H1 (cell line): ENCODE results near the gene OPN5. TPM values are rescaled to one million over a fixed set of nuclear protein-coding genes. Genes with fewer than 3 reads are reported as not detected.

Experiments used
- ASH2L ChIP-seq: fragments of 200-600, 300-600 bp; sonication (generic); IDR thresholded peaks from one replicate; pipeline ENCODE4 v1.7.1; 2017; ENCODE audit warnings: low read length
- HDAC6 ChIP-seq: IDR thresholded peaks from one replicate; pipeline ENCODE4 v1.7.1; 2012; ENCODE audit warnings: low read depth, mild to moderate bottlenecking, inconsistent platforms, low read length, moderate library complexity
- KDM5A ChIP-seq: fragments of 200-600 bp; IDR thresholded peaks from 2 replicates; pipeline ENCODE4 v1.7.1; 2012; ENCODE audit warnings: mild to moderate bottlenecking, low read length, inconsistent platforms, mixed read lengths
- POLR2AphosphoS5 ChIP-seq: IDR thresholded peaks from 2 replicates; pipeline ENCODE4 v1.6.1; 2011; ENCODE audit warnings: low read depth, low read length
- SIX5 ChIP-seq: IDR thresholded peaks from 2 replicates; pipeline ENCODE4 v1.6.1; 2011; ENCODE audit warnings: mild to moderate bottlenecking, low read depth, low read length
- polyA plus RNA-seq, 7 experiments: library from polyadenylated mRNA; depleted of rRNA in 3 of 7; stranded (reverse) in 5 of 7; unstranded in 2 of 7; fragments of >200 nt in 5 of 7; fragments of 200-250 nt in 2 of 7; gene quantifications; 1 replicate in 5 of 7; 2 replicates in 1 of 7; 4 replicates in 1 of 7; pipeline versions ENCODE4 v1.2.1 to v1.2.3, GENCODE V29; 2011 to 2013; ENCODE audit warnings: missing spikeins in 2 of 7, mixed read lengths in 2 of 7
- total RNA-seq: library from RNA; stranded (reverse); fragmentation: NEBNext Ultra II Directional; extraction: Animal tissue kit (Norgen Biotek cat#: 25700); gene quantifications from 2 replicates; pipeline ENCODE4 v1.2.1, GENCODE V29; 2021
- TF ChIP-seq, protein P1 (sequence below): fragments of 300-600 bp; sonication (generic); IDR thresholded peaks from 2 replicates; pipeline ENCODE4 v1.7.1; 2012; ENCODE audit warnings: low read length, moderate library complexity, mild to moderate bottlenecking, inconsistent platforms; ENCODE audit not compliant: insufficient replicate concordance
- TF ChIP-seq, protein P2 (sequence below): IDR thresholded peaks from 2 replicates; pipeline ENCODE4 v1.6.1; 2012; ENCODE audit warnings: inconsistent platforms

Gene OPN5
- total and polyA plus RNA-seq, 2 of the 8 experiments (the other 6 are each of a cell fraction or from before 2014, with no cell fraction given), result not detected

DNA sequence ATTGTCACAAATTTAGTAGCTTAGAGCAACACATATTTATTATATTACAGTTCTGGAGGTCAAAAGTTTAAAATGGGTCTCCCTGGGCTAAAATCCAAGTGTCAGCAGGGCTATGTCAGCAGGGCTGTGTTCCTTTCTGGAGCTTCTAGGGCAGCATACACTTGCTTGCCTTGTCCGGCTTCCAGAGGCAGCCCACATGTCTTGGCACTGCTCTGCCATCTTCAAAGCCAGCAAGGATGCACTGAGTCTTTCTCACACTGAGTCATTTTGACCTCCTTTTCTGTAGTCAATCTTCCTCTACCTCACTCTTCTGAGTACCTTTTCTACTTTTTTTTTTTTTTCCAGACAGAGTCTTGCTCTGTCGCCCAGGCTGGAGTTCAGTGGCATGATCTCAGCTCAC lies 44.4 kb upstream of the OPN5 start (continued):
- TF ChIP-seq, protein P1, sequence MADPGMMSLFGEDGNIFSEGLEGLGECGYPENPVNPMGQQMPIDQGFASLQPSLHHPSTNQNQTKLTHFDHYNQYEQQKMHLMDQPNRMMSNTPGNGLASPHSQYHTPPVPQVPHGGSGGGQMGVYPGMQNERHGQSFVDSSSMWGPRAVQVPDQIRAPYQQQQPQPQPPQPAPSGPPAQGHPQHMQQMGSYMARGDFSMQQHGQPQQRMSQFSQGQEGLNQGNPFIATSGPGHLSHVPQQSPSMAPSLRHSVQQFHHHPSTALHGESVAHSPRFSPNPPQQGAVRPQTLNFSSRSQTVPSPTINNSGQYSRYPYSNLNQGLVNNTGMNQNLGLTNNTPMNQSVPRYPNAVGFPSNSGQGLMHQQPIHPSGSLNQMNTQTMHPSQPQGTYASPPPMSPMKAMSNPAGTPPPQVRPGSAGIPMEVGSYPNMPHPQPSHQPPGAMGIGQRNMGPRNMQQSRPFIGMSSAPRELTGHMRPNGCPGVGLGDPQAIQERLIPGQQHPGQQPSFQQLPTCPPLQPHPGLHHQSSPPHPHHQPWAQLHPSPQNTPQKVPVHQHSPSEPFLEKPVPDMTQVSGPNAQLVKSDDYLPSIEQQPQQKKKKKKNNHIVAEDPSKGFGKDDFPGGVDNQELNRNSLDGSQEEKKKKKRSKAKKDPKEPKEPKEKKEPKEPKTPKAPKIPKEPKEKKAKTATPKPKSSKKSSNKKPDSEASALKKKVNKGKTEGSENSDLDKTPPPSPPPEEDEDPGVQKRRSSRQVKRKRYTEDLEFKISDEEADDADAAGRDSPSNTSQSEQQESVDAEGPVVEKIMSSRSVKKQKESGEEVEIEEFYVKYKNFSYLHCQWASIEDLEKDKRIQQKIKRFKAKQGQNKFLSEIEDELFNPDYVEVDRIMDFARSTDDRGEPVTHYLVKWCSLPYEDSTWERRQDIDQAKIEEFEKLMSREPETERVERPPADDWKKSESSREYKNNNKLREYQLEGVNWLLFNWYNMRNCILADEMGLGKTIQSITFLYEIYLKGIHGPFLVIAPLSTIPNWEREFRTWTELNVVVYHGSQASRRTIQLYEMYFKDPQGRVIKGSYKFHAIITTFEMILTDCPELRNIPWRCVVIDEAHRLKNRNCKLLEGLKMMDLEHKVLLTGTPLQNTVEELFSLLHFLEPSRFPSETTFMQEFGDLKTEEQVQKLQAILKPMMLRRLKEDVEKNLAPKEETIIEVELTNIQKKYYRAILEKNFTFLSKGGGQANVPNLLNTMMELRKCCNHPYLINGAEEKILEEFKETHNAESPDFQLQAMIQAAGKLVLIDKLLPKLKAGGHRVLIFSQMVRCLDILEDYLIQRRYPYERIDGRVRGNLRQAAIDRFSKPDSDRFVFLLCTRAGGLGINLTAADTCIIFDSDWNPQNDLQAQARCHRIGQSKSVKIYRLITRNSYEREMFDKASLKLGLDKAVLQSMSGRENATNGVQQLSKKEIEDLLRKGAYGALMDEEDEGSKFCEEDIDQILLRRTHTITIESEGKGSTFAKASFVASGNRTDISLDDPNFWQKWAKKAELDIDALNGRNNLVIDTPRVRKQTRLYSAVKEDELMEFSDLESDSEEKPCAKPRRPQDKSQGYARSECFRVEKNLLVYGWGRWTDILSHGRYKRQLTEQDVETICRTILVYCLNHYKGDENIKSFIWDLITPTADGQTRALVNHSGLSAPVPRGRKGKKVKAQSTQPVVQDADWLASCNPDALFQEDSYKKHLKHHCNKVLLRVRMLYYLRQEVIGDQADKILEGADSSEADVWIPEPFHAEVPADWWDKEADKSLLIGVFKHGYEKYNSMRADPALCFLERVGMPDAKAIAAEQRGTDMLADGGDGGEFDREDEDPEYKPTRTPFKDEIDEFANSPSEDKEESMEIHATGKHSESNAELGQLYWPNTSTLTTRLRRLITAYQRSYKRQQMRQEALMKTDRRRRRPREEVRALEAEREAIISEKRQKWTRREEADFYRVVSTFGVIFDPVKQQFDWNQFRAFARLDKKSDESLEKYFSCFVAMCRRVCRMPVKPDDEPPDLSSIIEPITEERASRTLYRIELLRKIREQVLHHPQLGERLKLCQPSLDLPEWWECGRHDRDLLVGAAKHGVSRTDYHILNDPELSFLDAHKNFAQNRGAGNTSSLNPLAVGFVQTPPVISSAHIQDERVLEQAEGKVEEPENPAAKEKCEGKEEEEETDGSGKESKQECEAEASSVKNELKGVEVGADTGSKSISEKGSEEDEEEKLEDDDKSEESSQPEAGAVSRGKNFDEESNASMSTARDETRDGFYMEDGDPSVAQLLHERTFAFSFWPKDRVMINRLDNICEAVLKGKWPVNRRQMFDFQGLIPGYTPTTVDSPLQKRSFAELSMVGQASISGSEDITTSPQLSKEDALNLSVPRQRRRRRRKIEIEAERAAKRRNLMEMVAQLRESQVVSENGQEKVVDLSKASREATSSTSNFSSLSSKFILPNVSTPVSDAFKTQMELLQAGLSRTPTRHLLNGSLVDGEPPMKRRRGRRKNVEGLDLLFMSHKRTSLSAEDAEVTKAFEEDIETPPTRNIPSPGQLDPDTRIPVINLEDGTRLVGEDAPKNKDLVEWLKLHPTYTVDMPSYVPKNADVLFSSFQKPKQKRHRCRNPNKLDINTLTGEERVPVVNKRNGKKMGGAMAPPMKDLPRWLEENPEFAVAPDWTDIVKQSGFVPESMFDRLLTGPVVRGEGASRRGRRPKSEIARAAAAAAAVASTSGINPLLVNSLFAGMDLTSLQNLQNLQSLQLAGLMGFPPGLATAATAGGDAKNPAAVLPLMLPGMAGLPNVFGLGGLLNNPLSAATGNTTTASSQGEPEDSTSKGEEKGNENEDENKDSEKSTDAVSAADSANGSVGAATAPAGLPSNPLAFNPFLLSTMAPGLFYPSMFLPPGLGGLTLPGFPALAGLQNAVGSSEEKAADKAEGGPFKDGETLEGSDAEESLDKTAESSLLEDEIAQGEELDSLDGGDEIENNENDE, result no peak
- TF ChIP-seq, protein P2, sequence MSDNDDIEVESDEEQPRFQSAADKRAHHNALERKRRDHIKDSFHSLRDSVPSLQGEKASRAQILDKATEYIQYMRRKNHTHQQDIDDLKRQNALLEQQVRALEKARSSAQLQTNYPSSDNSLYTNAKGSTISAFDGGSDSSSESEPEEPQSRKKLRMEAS, result no peak
- no peak for TF ChIP-seq KDM5A
- TF ChIP-seq POLR2AphosphoS5, result no peak
- no peak for TF ChIP-seq SIX5
- no peak for TF ChIP-seq HDAC6
- TF ChIP-seq ASH2L, result no peak
